Breast epithelium (tissue), 4 donors: Measurements from ENCODE around the gene EDAR. TPM values are rescaled to one million over a fixed set of nuclear protein-coding genes. Genes with fewer than 3 reads are reported as not detected.
A peak's percentile ranks its signal among the peaks of the same experiment; 100 is the strongest.

ENCODE experiments used
- DNase-seq, 2 donors: peaks; one replicate each; pipeline ENCODE4 v3.0.0-alpha.2; 2019; ENCODE audit warnings: low spot score in 2 of 2
- H3K27ac ChIP-seq, 2 donors: fragments of 200-600 bp; sonication (generic) in 1 of 2; one replicate each; pipeline ENCODE4 v1.5.1; 2016 to 2019; ENCODE audit warnings: mild to moderate bottlenecking in 1 of 2
- H3K27me3 ChIP-seq, 2 donors: fragments of 200-600 bp; sonication (generic) in 1 of 2; one replicate each; pipeline versions ENCODE4 v1.5.1 to v1.6.0; 2017 to 2019; ENCODE audit warnings: control low read depth in 1 of 2, mild to moderate bottlenecking in 1 of 2
- H3K36me3 ChIP-seq: fragments of 200-600 bp; one replicate; pipeline ENCODE4 v1.5.1; 2019
- H3K4me1 ChIP-seq, 2 donors: fragments of 200-600 bp; sonication (generic); one replicate each; pipeline ENCODE4 v1.5.1; 2016 to 2019; ENCODE audit warnings: control low read depth in 1 of 2
- H3K4me3 ChIP-seq, 3 donors: fragments of 200-600 bp; sonication (generic); 1 replicate in 2 of 3; 2 replicates in 1 of 3; pipeline ENCODE4 v1.5.1; 2016 to 2019; ENCODE audit warnings: mild to moderate bottlenecking in 3 of 3, moderate library complexity in 2 of 3
- H3K9me3 ChIP-seq, 2 donors: fragments of 200-600 bp; sonication (generic) in 1 of 2; one replicate each; pipeline ENCODE4 v1.5.1; 2016 to 2019; ENCODE audit warnings: control low read depth in 1 of 2
- CTCF ChIP-seq, 3 donors: fragments of 450-650 bp; IDR thresholded peaks; one replicate each; pipeline ENCODE4 v1.5.1; 2016 to 2017; ENCODE audit warnings: antibody characterized with exemption in 3 of 3, mild to moderate bottlenecking in 3 of 3, moderate library complexity in 3 of 3
- POLR2A ChIP-seq: fragments of 450-650 bp; IDR thresholded peaks from one replicate; pipeline ENCODE4 v1.6.1; 2016; ENCODE audit warnings: antibody characterized with exemption, mild to moderate bottlenecking, moderate library complexity
- POLR2AphosphoS5 ChIP-seq, 3 donors: sonication (generic); formaldehyde crosslinking; IDR thresholded peaks; one replicate each; pipeline ENCODE4 v1.6.1; 2017; ENCODE audit warnings: antibody characterized with exemption in 3 of 3
- intact Hi-C: fragments of 100-400 bp; cut with DNase I; formaldehyde crosslinking; loops from one replicate; pipeline ENCODE4 v1.15.1; 2023; ENCODE audit warnings: low total_unique reads
- total RNA-seq, 3 donors: library from RNA; depleted of rRNA; stranded (reverse); fragments of >200 nt; gene quantifications; one replicate each; pipeline ENCODE4 v1.1.0, GENCODE V29; 2016

EDAR gene
- total RNA-seq, 3 donors from 2014 or later: 0.29 TPM; not detected in 2

GRCh38 chr2:108958002-108958401 lies 31.0 kb downstream of the EDAR start:
- no peak for TF ChIP-seq POLR2AphosphoS5 (IDR thresholded peaks at IDR 0.05)
- no peak for TF ChIP-seq POLR2A
- no peak for TF ChIP-seq CTCF (IDR thresholded peaks at IDR 0.05)
- intact Hi-C loops: no loop called here
- no peaks in the 10 kb centered on the region for H3K27me3 ChIP-seq
- H3K9me3 ChIP-seq: peaks cover 0 to 2% of the 10 kb centered on the region in 2 donors
- H3K4me1 ChIP-seq: no peaks in the 10 kb centered on the region
- H3K27ac ChIP-seq: peak overlapping the region in 1 of 2 donors; percentile 59
- H3K4me3 ChIP-seq: no peak overlapping the region
- DNase-seq: no peak
- no peaks in the 10 kb centered on the region for H3K36me3 ChIP-seq

GRCh38 chr2:108956375-108956774 lies 32.6 kb downstream of the EDAR start:
- intact Hi-C loops: no loop called here
- Histone ChIP-seq H3K27ac (no peak overlapping the region), H3K4me1 (no peaks in the 10 kb centered on the region), H3K27me3 (no peaks in the 10 kb centered on the region), H3K36me3 (no peaks in the 10 kb centered on the region), H3K4me3 (no peak overlapping the region), H3K9me3 (peaks cover 3 to 12% of the 10 kb centered on the region in 2 donors)
- no peak for DNase-seq
- TF ChIP-seq POLR2AphosphoS5 (IDR thresholded peaks at IDR 0.05): no peak
- no peak for TF ChIP-seq POLR2A
- no peak for TF ChIP-seq CTCF (IDR thresholded peaks at IDR 0.05)

GRCh38 chr2:108950369-108951135 lies 38.5 kb downstream of the EDAR start:
- intact Hi-C loops: no loop called here
- TF ChIP-seq POLR2AphosphoS5 (IDR thresholded peaks at IDR 0.05): no peak
- no peak for TF ChIP-seq POLR2A
- TF ChIP-seq CTCF (IDR thresholded peaks at IDR 0.05): no peak
- H3K27me3 ChIP-seq: no peaks in the 10 kb centered on the region
- no peaks in the 10 kb centered on the region for H3K4me1 ChIP-seq
- DNase-seq: no peak
- H3K9me3 ChIP-seq: peaks cover 12 to 33% of the 10 kb centered on the region in 2 donors
- no peak overlapping the region for H3K4me3 ChIP-seq
- H3K36me3 ChIP-seq: no peaks in the 10 kb centered on the region
- H3K27ac ChIP-seq: no peak overlapping the region

- Histone ChIP-seq H3K27ac (no peak overlapping the region), H3K4me3 (no peak overlapping the region), H3K9me3 (peaks cover 12 to 33% of the 10 kb centered on the region in 2 donors), H3K27me3 (no peaks in the 10 kb centered on the region), H3K36me3 (no peaks in the 10 kb centered on the region), H3K4me1 (no peaks in the 10 kb centered on the region)
- intact Hi-C loops: no loop called here
- TF ChIP-seq CTCF (IDR thresholded peaks at IDR 0.05) (no peak), POLR2AphosphoS5 (IDR thresholded peaks at IDR 0.05) (no peak), POLR2A (no peak)
- DNase-seq: no peak
Measured at GRCh38 chr2:108949316-108950239, 39.4 kb downstream of the EDAR start.
